Measurements from ENCODE around the gene FXYD1. TPM values are rescaled to one million over a fixed set of nuclear protein-coding genes. Genes with fewer than 3 reads are reported as not detected.

Gene FXYD1
- total and polyA plus RNA-seq, 4 donors: 5.7 to 37.6 (median 22.7) TPM

DNA sequence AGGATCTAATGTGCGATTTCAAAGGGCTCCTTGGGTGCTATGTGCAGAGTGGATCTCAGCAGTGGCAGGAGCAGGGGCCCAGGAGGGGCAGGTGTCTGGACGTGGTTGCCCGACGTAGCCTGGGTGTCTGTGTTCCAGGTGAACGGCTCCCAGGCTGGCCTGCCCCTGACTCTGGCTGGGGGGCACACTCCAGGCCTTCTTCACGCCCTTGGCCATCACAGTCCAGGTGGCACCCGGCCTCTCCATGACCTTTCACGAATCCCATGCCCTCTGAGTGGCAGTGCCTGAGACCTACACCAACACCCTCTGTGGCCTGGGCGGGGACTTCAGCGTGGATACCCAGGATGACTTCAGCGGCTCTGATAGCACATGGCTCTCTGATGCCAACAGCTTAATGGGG lies 34.3 kb upstream of the FXYD1 start:
- Histone ChIP-seq H3K9ac (ENCODE audit: insufficient read depth in 1 of 2, low read length in 2 of 2) (no peak overlapping the region), H3K36me3 (ENCODE audit: control insufficient read depth in 4 of 4, insufficient read depth in 4 of 4, low read length in 4 of 4) (no peaks in the 10 kb centered on the region), H3K9me3 (ENCODE audit: control insufficient read depth in 4 of 4, insufficient read depth in 3 of 4, low read length in 3 of 4) (peaks cover 0 to 2% (median 0%) of the 10 kb centered on the region in 4 donors), H3K27me3 (ENCODE audit: control insufficient read depth in 3 of 3, insufficient read depth in 3 of 3, low read length in 2 of 3) (no peaks in the 10 kb centered on the region), H3K4me3 (no peak overlapping the region), H3K27ac (ENCODE audit: low read depth in 1 of 2, low read length in 1 of 2) (no peak overlapping the region), H3K4me1 (ENCODE audit: control insufficient read depth in 5 of 5, insufficient read depth in 5 of 5, low read length in 5 of 5) (peaks cover 0 to 1% (median 0%) of the 10 kb centered on the region in 5 donors)
- DNase-seq (no peak), ATAC-seq (ENCODE audit: insufficient read depth, low FRiP score) (no peak)
- WGBS, 2 donors: 89 to 91% methylated on average over 11 of the region's 11 CpGs
- TF ChIP-seq, protein P1, sequence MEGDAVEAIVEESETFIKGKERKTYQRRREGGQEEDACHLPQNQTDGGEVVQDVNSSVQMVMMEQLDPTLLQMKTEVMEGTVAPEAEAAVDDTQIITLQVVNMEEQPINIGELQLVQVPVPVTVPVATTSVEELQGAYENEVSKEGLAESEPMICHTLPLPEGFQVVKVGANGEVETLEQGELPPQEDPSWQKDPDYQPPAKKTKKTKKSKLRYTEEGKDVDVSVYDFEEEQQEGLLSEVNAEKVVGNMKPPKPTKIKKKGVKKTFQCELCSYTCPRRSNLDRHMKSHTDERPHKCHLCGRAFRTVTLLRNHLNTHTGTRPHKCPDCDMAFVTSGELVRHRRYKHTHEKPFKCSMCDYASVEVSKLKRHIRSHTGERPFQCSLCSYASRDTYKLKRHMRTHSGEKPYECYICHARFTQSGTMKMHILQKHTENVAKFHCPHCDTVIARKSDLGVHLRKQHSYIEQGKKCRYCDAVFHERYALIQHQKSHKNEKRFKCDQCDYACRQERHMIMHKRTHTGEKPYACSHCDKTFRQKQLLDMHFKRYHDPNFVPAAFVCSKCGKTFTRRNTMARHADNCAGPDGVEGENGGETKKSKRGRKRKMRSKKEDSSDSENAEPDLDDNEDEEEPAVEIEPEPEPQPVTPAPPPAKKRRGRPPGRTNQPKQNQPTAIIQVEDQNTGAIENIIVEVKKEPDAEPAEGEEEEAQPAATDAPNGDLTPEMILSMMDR (IDR thresholded peaks at IDR 0.05; ENCODE audit: control extremely low read depth, extremely low read depth): no peak

DNA sequence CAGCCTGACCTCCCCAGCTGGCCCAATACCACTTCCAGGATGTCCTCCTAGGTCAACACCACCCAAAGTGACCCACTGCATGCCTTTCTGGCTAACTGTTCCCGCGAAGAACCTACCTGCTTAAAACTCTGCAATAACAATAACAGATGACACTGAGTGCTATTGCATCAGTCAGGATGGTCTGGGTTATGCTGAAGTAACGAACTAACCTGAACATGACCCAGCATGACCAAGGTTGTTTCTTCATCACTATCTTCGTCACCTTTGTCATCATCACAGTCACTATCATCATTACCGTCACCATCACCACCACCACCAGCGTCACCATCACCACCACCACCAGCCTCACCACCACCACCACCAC lies 33.6 kb upstream of the FXYD1 start:
- H3K27ac ChIP-seq (ENCODE audit: low read depth in 1 of 2, low read length in 1 of 2): no peak overlapping the region
- H3K9me3 ChIP-seq (ENCODE audit: control insufficient read depth in 4 of 4, insufficient read depth in 3 of 4, low read length in 3 of 4): no peaks in the 10 kb centered on the region
- H3K4me1 ChIP-seq (ENCODE audit: control insufficient read depth in 5 of 5, insufficient read depth in 5 of 5, low read length in 5 of 5): peaks cover 0 to 3% (median 0%) of the 10 kb centered on the region in 5 donors
- H3K27me3 ChIP-seq (ENCODE audit: control insufficient read depth in 3 of 3, insufficient read depth in 3 of 3, low read length in 2 of 3): no peaks in the 10 kb centered on the region
- TF ChIP-seq, protein P1 (IDR thresholded peaks at IDR 0.05; ENCODE audit: control extremely low read depth, extremely low read depth): no peak
- no peak for DNase-seq
- no peaks in the 10 kb centered on the region for H3K36me3 ChIP-seq (ENCODE audit: control insufficient read depth in 4 of 4, insufficient read depth in 4 of 4, low read length in 4 of 4)
- ATAC-seq (ENCODE audit: insufficient read depth, low FRiP score): no peak
- WGBS, 2 donors: 96 to 97% methylated on average over 6 of the region's 6 CpGs
- H3K4me3 ChIP-seq: no peak overlapping the region
- H3K9ac ChIP-seq (ENCODE audit: insufficient read depth in 1 of 2, low read length in 2 of 2): no peak overlapping the region

DNA sequence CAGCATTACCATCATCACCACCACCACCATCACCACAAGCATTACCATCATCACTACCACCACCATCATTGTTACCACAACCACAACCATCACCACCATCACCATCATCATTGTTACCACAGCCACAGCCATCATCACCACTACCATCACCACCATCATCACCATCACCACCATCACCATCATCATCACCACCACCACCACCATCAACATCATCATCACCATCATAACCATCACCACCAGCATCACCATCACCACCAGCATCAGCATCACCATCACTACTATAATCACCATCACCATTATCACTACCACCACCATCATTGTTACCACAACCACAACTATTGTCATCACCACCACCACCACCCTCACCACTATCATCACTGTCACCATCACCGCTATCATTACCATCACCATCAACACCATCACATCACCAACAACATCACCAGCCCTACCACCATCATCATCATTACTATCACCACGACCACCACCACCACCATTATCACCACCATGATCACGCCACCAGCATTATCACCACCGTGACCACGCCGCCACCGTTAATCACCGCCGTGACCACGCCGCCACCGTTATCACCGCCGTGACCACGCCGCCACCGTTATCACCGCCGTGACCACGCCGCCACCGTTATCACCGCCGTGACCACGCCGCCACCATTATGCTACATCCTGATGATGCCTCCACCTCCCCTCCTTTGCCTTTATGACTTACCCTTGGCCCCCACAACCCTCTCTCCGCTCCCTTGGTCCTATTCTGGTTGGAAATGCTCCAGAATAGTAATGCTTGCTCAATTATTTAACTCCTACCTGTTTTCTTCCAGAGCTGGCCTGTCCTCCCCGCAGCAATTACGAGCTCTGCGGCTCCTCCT lies 33.0 kb upstream of the FXYD1 start:
- Histone ChIP-seq H3K4me3 (no peak overlapping the region), H3K27me3 (ENCODE audit: control insufficient read depth in 3 of 3, insufficient read depth in 3 of 3, low read length in 2 of 3) (no peaks in the 10 kb centered on the region), H3K9me3 (ENCODE audit: control insufficient read depth in 4 of 4, insufficient read depth in 3 of 4, low read length in 3 of 4) (no peaks in the 10 kb centered on the region), H3K36me3 (ENCODE audit: control insufficient read depth in 4 of 4, insufficient read depth in 4 of 4, low read length in 4 of 4) (no peaks in the 10 kb centered on the region), H3K27ac (ENCODE audit: low read depth in 1 of 2, low read length in 1 of 2) (no peak overlapping the region), H3K9ac (ENCODE audit: insufficient read depth in 1 of 2, low read length in 2 of 2) (no peak overlapping the region), H3K4me1 (ENCODE audit: control insufficient read depth in 5 of 5, insufficient read depth in 5 of 5, low read length in 5 of 5) (peaks cover 0 to 3% (median 0%) of the 10 kb centered on the region in 5 donors)
- 80 to 87% methylated on average over 30 of the region's 30 CpGs for WGBS, 2 donors
- TF ChIP-seq, protein P1 (IDR thresholded peaks at IDR 0.05; ENCODE audit: control extremely low read depth, extremely low read depth): no peak
- ATAC-seq (ENCODE audit: insufficient read depth, low FRiP score) (no peak), DNase-seq (no peak)

All from lung (tissue), 12 donors.